ENCODE results near the gene CLCN6.
A peak's percentile ranks its signal among the peaks of the same experiment; 100 is the strongest.

The CLCN6 gene

GRCh38 chr1:11857164-11857851, 51.3 kb downstream of the CLCN6 start:
- DNase-seq (ENCODE audit: insufficient read length, low spot score) (no peak), FAIRE-seq (no peak)
- no peak for TF ChIP-seq POLR2A (IDR thresholded peaks at IDR 0.05; ENCODE audit: low read depth, low read length)
- TF ChIP-seq POLR2AphosphoS5 (IDR thresholded peaks at IDR 0.05; ENCODE audit: low read depth, low read length): no peak
- TF ChIP-seq SPI1 (IDR thresholded peaks at IDR 0.05; ENCODE audit: low read depth, low read length): peak; percentile 34; the same call in 1 of the 2 replicates
- TF ChIP-seq TAF1 (IDR thresholded peaks at IDR 0.05; ENCODE audit: low read depth, low read length): no peak
- TF ChIP-seq PAX5 (IDR thresholded peaks at IDR 0.05; ENCODE audit: insufficient read depth, low read length, severe bottlenecking): no peak
- TF ChIP-seq POU2F2 (IDR thresholded peaks at IDR 0.05; ENCODE audit: low read depth, low read length): no peak

DNA sequence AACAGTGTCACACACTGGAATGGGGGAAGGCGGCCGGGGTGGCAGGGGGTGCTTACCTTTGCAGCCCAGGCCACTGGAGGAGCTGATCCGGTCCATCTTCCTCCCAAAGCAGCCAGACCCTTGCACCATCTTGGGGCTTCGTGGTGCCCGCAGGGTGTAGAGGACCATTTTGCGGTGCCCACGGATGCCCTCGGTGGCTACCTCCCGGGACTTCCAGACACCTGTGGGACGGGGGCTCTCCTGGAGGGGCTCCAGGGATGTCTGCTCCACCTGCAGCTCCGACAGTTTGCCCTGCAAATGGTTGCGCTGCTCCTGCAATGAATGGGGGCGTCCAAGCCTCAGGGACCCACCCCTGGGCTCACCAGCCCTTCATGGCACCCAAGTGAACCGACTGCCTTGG, 52.2 kb downstream of the CLCN6 start:
- no peak for DNase-seq (ENCODE audit: insufficient read length, low spot score)
- FAIRE-seq: no peak

DNA sequence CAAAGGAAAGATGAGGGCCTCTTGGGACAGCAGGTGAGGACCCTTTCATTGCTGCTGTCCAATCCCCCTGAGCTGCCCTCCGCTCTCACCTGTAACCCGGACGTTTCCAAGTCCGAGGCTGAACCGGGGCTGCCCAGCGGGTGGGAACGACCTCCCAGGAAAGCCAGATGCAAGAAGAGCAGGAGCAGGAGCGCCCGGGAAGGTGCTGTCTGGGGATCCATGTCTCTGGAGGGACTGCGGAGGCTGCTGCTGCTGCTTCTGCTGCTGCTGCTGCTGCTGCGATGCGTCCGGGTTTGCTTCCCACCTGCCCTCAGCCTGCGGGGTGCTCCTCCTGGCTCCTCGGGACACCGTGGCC, 52.6 kb downstream of the CLCN6 start, which contains the start of gene NPPB:
NPPB (minus strand) TSS at position 333 of the 355 bp plus-strand sequence; CDS start at position 221, 112 bp downstream.
- FAIRE-seq (no peak), DNase-seq (ENCODE audit: insufficient read length, low spot score) (no peak)
- no peak for TF ChIP-seq PAX5 (IDR thresholded peaks at IDR 0.05; ENCODE audit: insufficient read depth, low read length, severe bottlenecking)
- no peak for TF ChIP-seq TAF1 (IDR thresholded peaks at IDR 0.05; ENCODE audit: low read depth, low read length)
- TF ChIP-seq SPI1 (IDR thresholded peaks at IDR 0.05; ENCODE audit: low read depth, low read length): no peak
- no peak for TF ChIP-seq POLR2A (IDR thresholded peaks at IDR 0.05; ENCODE audit: low read depth, low read length)
- TF ChIP-seq POU2F2 (IDR thresholded peaks at IDR 0.05; ENCODE audit: low read depth, low read length): no peak
- no peak for TF ChIP-seq POLR2AphosphoS5 (IDR thresholded peaks at IDR 0.05; ENCODE audit: low read depth, low read length)

More for the DNA sequence above, 52.2 kb downstream of the CLCN6 start:
- TF ChIP-seq PAX5 (IDR thresholded peaks at IDR 0.05; ENCODE audit: insufficient read depth, low read length, severe bottlenecking): no peak

- TF ChIP-seq SPI1 (IDR thresholded peaks at IDR 0.05; ENCODE audit: low read depth, low read length) (peak; percentile 4; the same call in 1 of the 2 replicates), POLR2AphosphoS5 (IDR thresholded peaks at IDR 0.05; ENCODE audit: low read depth, low read length) (no peak)
- peak; percentile 82 for DNase-seq (ENCODE audit: insufficient read length, low spot score)
- FAIRE-seq: peak; percentile 72
These were observed 53.2 kb downstream of the CLCN6 start for GRCh38 chr1:11858968-11859871.

- TF ChIP-seq POLR2AphosphoS5 (IDR thresholded peaks at IDR 0.05; ENCODE audit: low read depth, low read length): no peak
- no peak for TF ChIP-seq POU2F2 (IDR thresholded peaks at IDR 0.05; ENCODE audit: low read depth, low read length)
- TF ChIP-seq SPI1 (IDR thresholded peaks at IDR 0.05; ENCODE audit: low read depth, low read length): no peak
- TF ChIP-seq PAX5 (IDR thresholded peaks at IDR 0.05; ENCODE audit: insufficient read depth, low read length, severe bottlenecking): no peak
- no peak for FAIRE-seq
- DNase-seq (ENCODE audit: insufficient read length, low spot score): no peak
These were observed 54.1 kb downstream of the CLCN6 start for GRCh38 chr1:11860083-11860482.

GRCh38 chr1:11860587-11860986, 54.6 kb downstream of the CLCN6 start:
- FAIRE-seq: no peak
- no peak for TF ChIP-seq POU2F2 (IDR thresholded peaks at IDR 0.05; ENCODE audit: low read depth, low read length)
- TF ChIP-seq TAF1 (IDR thresholded peaks at IDR 0.05; ENCODE audit: low read depth, low read length): no peak
- no peak for TF ChIP-seq POLR2AphosphoS5 (IDR thresholded peaks at IDR 0.05; ENCODE audit: low read depth, low read length)
- no peak for TF ChIP-seq PAX5 (IDR thresholded peaks at IDR 0.05; ENCODE audit: insufficient read depth, low read length, severe bottlenecking)
- no peak for TF ChIP-seq POLR2A (IDR thresholded peaks at IDR 0.05; ENCODE audit: low read depth, low read length)
- no peak for TF ChIP-seq SPI1 (IDR thresholded peaks at IDR 0.05; ENCODE audit: low read depth, low read length)
- no peak for DNase-seq (ENCODE audit: insufficient read length, low spot score)

GRCh38 chr1:11862890-11863289, 56.9 kb downstream of the CLCN6 start:
- FAIRE-seq (no peak), DNase-seq (ENCODE audit: insufficient read length, low spot score) (no peak)
- TF ChIP-seq PAX5 (IDR thresholded peaks at IDR 0.05; ENCODE audit: insufficient read depth, low read length, severe bottlenecking) (no peak), POLR2A (IDR thresholded peaks at IDR 0.05; ENCODE audit: low read depth, low read length) (no peak), POLR2AphosphoS5 (IDR thresholded peaks at IDR 0.05; ENCODE audit: low read depth, low read length) (no peak)

- TF ChIP-seq POLR2A (IDR thresholded peaks at IDR 0.05; ENCODE audit: low read depth, low read length) (no peak), PAX5 (IDR thresholded peaks at IDR 0.05; ENCODE audit: insufficient read depth, low read length, severe bottlenecking) (no peak), TAF1 (IDR thresholded peaks at IDR 0.05; ENCODE audit: low read depth, low read length) (no peak), POLR2AphosphoS5 (IDR thresholded peaks at IDR 0.05; ENCODE audit: low read depth, low read length) (no peak), POU2F2 (IDR thresholded peaks at IDR 0.05; ENCODE audit: low read depth, low read length) (no peak), SPI1 (IDR thresholded peaks at IDR 0.05; ENCODE audit: low read depth, low read length) (no peak)
- DNase-seq (ENCODE audit: insufficient read length, low spot score) (no peak), FAIRE-seq (no peak)
These were observed 62.5 kb downstream of the CLCN6 start for GRCh38 chr1:11868331-11868980.

- no peak for FAIRE-seq
- TF ChIP-seq SPI1 (IDR thresholded peaks at IDR 0.05; ENCODE audit: low read depth, low read length): no peak
- no peak for TF ChIP-seq POLR2A (IDR thresholded peaks at IDR 0.05; ENCODE audit: low read depth, low read length)
- TF ChIP-seq PAX5 (IDR thresholded peaks at IDR 0.05; ENCODE audit: insufficient read depth, low read length, severe bottlenecking): no peak
- TF ChIP-seq POLR2AphosphoS5 (IDR thresholded peaks at IDR 0.05; ENCODE audit: low read depth, low read length): no peak
- TF ChIP-seq TAF1 (IDR thresholded peaks at IDR 0.05; ENCODE audit: low read depth, low read length): no peak
- TF ChIP-seq POU2F2 (IDR thresholded peaks at IDR 0.05; ENCODE audit: low read depth, low read length): no peak
- DNase-seq (ENCODE audit: insufficient read length, low spot score): no peak
These were observed 63.1 kb downstream of the CLCN6 start for GRCh38 chr1:11869104-11869503.
